Skeletal muscle tissue (tissue), 4 donors: ENCODE results near the gene EMC1. TPM values are rescaled to one million over a fixed set of nuclear protein-coding genes. Genes with fewer than 3 reads are reported as not detected.
"Not testable (repeated sequence)": the region's sequence is repeated elsewhere in the genome, so short reads cannot be mapped to it uniquely, and the experiment has no call there.

Experiments
- H3K27ac ChIP-seq: one replicate; pipeline ENCODE4 v1.7.0; 2013; ENCODE audit warnings: mild to moderate bottlenecking, low read depth, low read length, inconsistent platforms
- H3K27me3 ChIP-seq, 3 donors: one replicate each; pipeline ENCODE4 v1.7.0; 2013; ENCODE audit warnings: low read length in 3 of 3; ENCODE audit not compliant: control insufficient read depth in 3 of 3, insufficient read depth in 3 of 3
- H3K36me3 ChIP-seq, 3 donors: one replicate each; pipeline ENCODE4 v1.7.0; 2013; ENCODE audit warnings: low read length in 3 of 3; ENCODE audit not compliant: control insufficient read depth in 3 of 3, insufficient read depth in 3 of 3
- H3K4me1 ChIP-seq, 3 donors: one replicate each; pipeline ENCODE4 v1.7.0; 2013; ENCODE audit warnings: low read length in 3 of 3, mild to moderate bottlenecking in 3 of 3; ENCODE audit not compliant: control insufficient read depth in 3 of 3, insufficient read depth in 3 of 3
- H3K4me3 ChIP-seq, 3 donors: one replicate each; pipeline ENCODE4 v1.7.0; 2013; ENCODE audit warnings: low read length in 3 of 3
- H3K9ac ChIP-seq, 3 donors: one replicate each; pipeline ENCODE4 v1.7.0; 2013; ENCODE audit warnings: low read length in 3 of 3, mild to moderate bottlenecking in 3 of 3, moderate library complexity in 2 of 3, low read depth in 1 of 3
- H3K9me3 ChIP-seq, 3 donors: one replicate each; pipeline ENCODE4 v1.7.0; 2013; ENCODE audit warnings: low read length in 3 of 3; ENCODE audit not compliant: control insufficient read depth in 3 of 3
- total RNA-seq: library from RNA; depleted of rRNA; stranded (reverse); fragments of >200 nt; gene quantifications from one replicate; pipeline ENCODE4 v1.2.3, GENCODE V29; 2014
- donor health status: Osteomylitis.

The EMC1 gene
- total RNA-seq, 1 donor from 2014 or later = 36.5 TPM

DNA sequence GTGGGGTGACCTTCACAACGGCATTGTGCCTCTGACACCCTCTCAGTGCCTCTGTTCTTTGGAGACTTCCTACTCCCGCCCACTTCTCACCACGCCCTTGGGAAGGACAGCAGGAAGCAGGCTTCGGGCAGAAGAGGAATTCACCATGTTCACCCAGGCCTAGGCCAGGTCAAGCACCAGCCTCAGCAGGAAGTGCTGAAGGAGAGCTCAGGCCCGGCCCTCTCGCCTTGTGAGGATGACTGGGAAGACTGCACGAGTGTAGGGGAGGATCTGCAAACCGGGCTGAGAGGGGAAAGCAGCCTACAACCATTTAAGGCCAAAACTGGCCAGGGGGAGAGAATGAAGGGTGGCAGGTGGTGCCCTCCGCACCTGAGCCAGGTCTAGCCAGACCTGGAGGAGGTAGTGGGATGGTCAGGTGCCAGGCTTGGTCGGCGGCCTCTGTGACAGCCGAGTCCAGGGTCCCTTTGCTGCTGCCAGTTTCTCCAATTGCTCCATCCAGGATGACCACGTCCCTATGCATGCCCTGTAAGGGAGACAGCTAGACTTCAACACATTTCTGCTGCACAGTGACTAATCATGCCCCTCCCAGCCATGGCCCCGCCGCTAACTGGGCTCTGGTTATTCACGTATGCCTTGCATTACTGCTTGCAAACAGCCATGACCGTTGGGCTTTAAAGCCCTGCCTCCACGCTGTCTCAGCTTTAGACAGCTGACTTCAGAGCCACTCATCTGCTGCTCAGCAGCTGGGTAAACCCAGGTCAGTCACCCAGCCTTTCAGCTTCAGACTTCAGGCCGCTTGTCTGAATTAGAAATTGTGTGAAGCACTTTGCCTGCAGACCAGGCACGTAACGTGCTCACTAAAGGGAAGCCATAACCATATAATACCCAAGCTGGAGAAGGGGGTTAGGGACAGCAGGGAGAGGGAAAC lies 9.2 kb upstream of the EMC1 start:
- H3K4me1 ChIP-seq = no peaks in the 10 kb centered on the region
- no peak overlapping the region for H3K27ac ChIP-seq
- no peak overlapping the region for H3K9ac ChIP-seq
- H3K36me3 ChIP-seq = peaks cover 40 to 47% (median 41%) of the 10 kb centered on the region in 3 donors
- no peak overlapping the region for H3K4me3 ChIP-seq
- H3K27me3 ChIP-seq = no peaks in the 10 kb centered on the region
- no peaks in the 10 kb centered on the region for H3K9me3 ChIP-seq

DNA sequence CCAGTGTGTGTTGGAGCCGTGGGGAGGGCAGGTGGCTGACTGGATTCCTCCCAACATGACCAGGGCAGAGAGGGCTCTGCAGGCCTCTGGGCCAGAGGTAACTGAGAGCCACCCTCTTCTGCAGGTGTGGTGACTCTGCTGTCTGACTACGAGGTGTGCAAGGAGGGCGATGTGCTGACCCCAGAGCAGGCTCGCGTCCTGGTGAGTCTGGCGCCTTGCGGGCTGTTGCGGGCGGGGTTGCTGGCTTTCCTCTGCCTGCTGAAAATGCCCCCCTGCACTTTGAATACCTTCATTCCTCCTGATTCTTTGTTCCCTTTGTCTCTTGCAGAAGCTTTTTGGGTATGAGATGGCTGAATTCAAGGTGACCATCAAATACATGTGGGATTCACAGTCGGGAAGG lies 7.0 kb upstream of the EMC1 start:
- Histone ChIP-seq H3K9me3 (no peaks in the 10 kb centered on the region), H3K27ac (no peak overlapping the region), H3K27me3 (no peaks in the 10 kb centered on the region), H3K36me3 (peaks cover 44 to 52% (median 45%) of the 10 kb centered on the region in 3 donors), H3K4me3 (no peak overlapping the region), H3K9ac (no peak overlapping the region), H3K4me1 (peaks cover 5 to 9% (median 6%) of the 10 kb centered on the region in 3 donors)

DNA sequence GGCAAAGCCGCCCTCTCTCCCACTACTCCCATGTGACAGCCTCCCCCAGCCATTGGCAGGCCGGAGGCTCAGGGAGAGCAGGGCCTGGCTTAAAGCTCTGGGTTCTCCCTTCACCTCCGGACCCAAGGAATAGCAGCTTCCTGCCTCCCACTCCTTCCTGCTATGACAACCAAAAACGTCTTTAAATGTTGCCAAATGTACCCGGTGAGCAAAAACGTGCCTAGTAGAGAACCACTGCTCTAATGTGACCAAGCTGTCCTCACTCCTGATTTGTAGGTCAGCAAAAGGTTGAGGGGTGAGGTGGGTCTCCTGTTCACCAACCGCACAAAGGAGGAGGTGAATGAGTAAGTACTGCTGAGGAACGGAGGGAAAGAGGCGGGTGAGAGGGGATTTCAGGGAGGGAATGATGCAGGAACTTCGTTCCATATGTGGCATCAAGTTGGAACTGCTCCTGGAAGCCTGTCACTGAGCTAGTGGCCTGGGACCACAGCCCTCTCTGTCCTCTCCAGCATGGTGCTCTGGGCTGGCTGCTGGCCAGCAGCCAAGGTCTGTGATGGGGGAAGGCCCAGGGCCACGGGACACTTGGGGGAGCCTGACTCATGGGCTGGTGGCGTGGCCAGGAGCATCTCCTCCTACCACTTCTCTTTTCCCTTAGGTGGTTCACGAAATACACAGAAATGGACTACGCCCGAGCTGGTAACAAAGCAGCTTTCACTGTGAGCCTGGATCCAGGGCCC lies 6.0 kb upstream of the EMC1 start:
- Histone ChIP-seq H3K4me3 (no peak overlapping the region), H3K27ac (no peak overlapping the region), H3K4me1 (peaks cover 15 to 19% (median 16%) of the 10 kb centered on the region in 3 donors), H3K36me3 (peaks cover 44 to 52% (median 45%) of the 10 kb centered on the region in 3 donors), H3K9me3 (no peaks in the 10 kb centered on the region), H3K9ac (no peak overlapping the region), H3K27me3 (no peaks in the 10 kb centered on the region)

DNA sequence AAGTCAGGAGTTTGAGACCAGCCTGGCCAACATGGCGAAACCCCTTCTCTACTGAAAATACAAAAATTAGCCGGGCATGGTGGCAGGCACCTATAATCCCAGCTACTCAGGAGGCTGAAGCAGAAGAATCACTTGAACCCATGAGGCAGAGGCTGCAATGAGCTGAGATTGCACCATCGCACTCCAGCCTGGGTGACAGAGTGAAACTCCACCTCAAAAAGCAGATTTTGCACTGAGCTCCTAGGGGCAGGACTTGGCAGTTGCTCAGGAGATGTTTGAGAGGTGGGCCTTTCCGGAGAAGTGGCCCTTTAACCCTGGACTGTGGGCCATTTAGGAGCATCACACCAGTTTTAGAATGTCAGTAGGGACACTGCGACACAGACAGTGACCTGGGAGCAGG lies 5.0 kb upstream of the EMC1 start:
- not testable (repeated sequence) for H3K9ac ChIP-seq, H3K4me3 ChIP-seq, H3K27ac ChIP-seq, H3K9me3 ChIP-seq, H3K27me3 ChIP-seq
- H3K36me3 ChIP-seq = peaks cover 44 to 52% (median 45%) of the 10 kb centered on the region in 3 donors
- peaks cover 20 to 25% (median 21%) of the 10 kb centered on the region in 3 donors for H3K4me1 ChIP-seq

DNA sequence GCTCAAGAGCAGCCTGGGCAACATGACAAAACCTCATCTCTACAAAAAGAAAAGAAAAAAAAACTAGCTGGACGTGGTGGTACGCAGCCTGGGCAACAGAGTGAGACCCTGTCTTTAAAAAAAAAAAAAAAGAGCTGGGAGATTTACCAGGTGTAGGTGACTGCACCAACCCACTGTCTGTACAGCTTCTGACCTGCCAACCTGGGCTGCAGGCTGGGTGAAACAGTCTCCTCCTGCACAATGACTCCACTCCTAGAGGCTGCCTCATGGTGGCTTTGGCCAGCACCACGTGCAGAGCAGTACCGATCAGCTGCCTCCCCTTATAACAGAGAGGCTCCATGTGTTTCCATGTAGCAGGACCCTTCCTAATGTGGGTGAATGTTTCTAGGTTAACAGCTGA lies 4.0 kb upstream of the EMC1 start:
- Histone ChIP-seq H3K4me1 (peaks cover 27 to 31% (median 30%) of the 10 kb centered on the region in 3 donors), H3K27ac (no peak overlapping the region), H3K9ac (no peak overlapping the region), H3K9me3 (no peaks in the 10 kb centered on the region), H3K27me3 (no peaks in the 10 kb centered on the region), H3K4me3 (no peak overlapping the region), H3K36me3 (peaks cover 39 to 45% (median 39%) of the 10 kb centered on the region in 3 donors)

DNA sequence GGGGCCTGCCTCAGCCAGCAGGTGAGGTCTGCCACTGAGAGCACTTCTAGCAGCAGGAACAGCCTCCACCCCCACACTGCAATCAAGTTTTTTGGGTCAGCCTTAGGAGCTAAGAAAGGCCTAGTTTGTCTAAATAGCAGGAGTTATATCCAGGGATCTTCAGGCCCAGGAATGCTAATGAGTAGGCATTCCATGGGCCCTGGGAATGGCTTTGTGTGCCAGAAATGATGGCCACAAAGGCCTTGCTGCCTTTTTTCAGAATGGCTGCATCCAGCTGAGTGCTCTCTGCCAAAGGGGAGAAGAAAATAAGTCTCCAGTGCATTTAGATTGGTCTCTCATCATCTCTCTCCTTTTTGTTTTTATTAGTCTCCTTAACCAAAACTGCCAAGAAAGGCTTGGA lies 3.1 kb upstream of the EMC1 start:
- Histone ChIP-seq H3K27ac (no peak overlapping the region), H3K9ac (peak overlapping the region in 1 of 3 donors; percentile 40), H3K36me3 (peaks cover 31 to 38% (median 33%) of the 10 kb centered on the region in 3 donors), H3K9me3 (no peaks in the 10 kb centered on the region), H3K4me1 (peaks cover 27 to 33% (median 31%) of the 10 kb centered on the region in 3 donors), H3K4me3 (no peak overlapping the region), H3K27me3 (no peaks in the 10 kb centered on the region)

DNA sequence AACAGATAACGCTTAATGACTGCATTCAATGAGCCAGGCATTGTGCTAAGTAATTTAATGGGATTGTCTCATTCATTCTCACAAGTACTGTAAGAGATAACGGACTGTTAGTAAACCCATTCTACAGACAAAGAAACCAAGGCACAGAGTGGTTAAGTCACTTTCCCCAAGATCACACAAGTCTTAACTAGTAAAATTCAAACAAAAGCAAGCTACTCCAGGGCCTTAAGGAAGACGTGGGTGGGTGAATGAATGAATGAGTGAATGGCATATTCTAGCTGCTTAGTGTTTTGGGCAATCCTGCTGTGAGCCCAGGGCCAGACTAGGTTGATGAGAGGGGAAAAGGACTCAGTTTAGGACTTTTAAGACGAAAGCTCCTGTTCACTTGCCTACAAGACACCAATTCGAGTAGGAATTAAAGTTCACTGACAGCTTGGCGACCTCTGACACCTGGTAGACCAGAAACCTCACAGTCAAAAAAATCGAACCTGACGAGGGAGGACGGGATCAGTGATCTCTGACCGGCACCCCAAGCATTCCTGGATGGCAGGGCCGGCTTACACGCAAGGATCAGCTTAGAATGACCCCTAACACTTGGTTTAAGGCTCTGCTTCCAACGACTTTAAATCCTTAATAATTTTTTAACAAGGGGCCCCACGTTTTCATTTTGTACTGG lies 557 bp downstream of the EMC1 start:
- peaks cover 4 to 9% (median 6%) of the 10 kb centered on the region in 3 donors for H3K36me3 ChIP-seq
- peak overlapping the region; percentile 71 to 97 (median 94) for H3K9ac ChIP-seq
- peak overlapping the region; percentile 94 to 99 (median 98) for H3K4me3 ChIP-seq
- peaks cover 27 to 33% (median 31%) of the 10 kb centered on the region in 3 donors for H3K4me1 ChIP-seq
- H3K9me3 ChIP-seq = no peaks in the 10 kb centered on the region
- no peaks in the 10 kb centered on the region for H3K27me3 ChIP-seq
- peak overlapping the region; percentile 93 for H3K27ac ChIP-seq

DNA sequence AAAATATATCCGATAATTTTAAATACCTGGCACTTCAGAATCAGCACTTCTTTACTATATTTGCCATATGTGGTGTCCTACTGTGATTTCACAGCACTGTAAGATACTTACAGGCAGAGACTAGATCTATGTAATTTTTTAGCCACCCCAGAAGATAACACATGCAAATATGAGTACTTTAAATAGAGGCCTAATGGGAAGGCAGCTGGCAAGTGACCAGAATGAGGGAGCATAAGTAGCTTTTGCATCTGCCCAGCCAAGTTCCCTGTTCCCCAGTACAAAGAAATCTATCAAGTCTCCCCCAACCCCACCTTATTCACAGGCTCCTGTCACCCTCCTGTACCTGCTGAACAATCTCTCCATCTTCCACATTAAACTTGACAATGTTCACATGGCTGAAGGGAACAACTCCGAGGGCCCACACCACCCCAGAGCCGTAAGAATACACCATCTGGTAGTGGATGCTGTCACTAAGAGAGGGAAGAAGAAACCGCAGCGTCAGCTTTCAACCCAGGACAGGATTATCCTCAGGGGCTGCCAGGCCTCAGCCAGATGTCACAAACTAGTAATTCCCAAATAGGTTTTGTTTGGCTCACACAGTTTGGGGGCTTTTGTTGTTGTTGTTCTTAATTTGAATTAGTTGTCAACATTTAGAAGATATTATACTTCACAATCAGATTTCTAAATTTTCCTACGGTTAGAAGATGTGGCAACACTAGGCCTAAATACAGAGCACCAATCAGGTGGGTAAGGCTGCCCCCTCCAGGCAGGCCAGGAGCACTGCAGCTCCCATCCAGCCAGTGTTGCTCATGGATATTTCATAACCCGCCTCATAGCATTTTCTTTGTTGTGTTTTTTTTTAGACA lies 10.4 kb downstream of the EMC1 start:
- peak overlapping the region; percentile 5 to 72 (median 63) for H3K9ac ChIP-seq
- peaks cover 18 to 22% (median 21%) of the 10 kb centered on the region in 3 donors for H3K4me1 ChIP-seq
- peaks cover 54 to 73% (median 72%) of the 10 kb centered on the region in 3 donors for H3K36me3 ChIP-seq
- no peaks in the 10 kb centered on the region for H3K27me3 ChIP-seq
- peak overlapping the region; percentile 49 for H3K27ac ChIP-seq
- H3K9me3 ChIP-seq = no peaks in the 10 kb centered on the region
- H3K4me3 ChIP-seq = no peak overlapping the region

DNA sequence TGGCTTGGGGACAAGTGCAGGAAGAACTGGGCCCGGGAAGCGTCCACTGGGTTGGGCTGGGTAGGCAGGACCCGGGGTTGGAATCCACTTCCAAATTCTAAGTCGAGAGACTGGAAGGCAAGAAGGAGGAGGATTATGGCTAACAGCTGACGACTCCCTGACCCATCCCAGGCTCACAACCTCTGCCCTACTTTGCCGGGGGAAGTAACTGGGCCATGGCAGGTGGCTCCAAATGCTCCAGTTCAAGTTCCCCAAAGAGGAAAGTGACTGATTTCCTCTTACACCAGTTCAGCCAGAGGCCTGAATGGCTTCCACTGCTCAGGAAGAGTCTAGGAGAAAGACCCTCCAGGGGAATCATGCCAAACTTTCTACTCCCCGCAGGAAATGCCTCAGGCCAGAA lies 11.4 kb downstream of the EMC1 start:
- Histone ChIP-seq H3K27ac (peak overlapping the region; percentile 49), H3K9ac (peak overlapping the region in 2 of 3 donors; percentile 47 to 72), H3K36me3 (peaks cover 55 to 77% (median 66%) of the 10 kb centered on the region in 3 donors), H3K27me3 (no peaks in the 10 kb centered on the region), H3K4me3 (no peak overlapping the region), H3K9me3 (no peaks in the 10 kb centered on the region), H3K4me1 (peaks cover 18 to 22% (median 21%) of the 10 kb centered on the region in 3 donors)
